A673 (cell line): ENCODE results near the gene LRCOL1. TPM values are rescaled to one million over a fixed set of nuclear protein-coding genes. Genes with fewer than 3 reads are reported as not detected.

ENCODE experiments used
- BruUV-seq: library from RNA; stranded (reverse); fragments of 400-500 nt; replicated peaks from 2 replicates; lab custom pipeline; 2021; lab: Mats Ljungman, UMichigan
- CTCF ChIA-PET: fragments of 300-600 bp; sonication (Branson Sonifier 250); formaldehyde crosslinking; loops from one replicate; lab custom pipeline; 2022; ENCODE audit warnings: antibody characterized with exemption; lab: Charles Lee
- POLR2A ChIA-PET: fragments of 300-600 bp; sonication (Branson Sonifier 250); formaldehyde crosslinking; loops from one replicate; lab custom pipeline; 2022; ENCODE audit warnings: antibody characterized with exemption; ENCODE audit not compliant: low non-redundant PET; lab: Charles Lee
- DNase-seq: peaks from one replicate; pipeline ENCODE4 v3.0.0-alpha.2; 2015; ENCODE audit warnings: low spot score
- H3K27ac ChIP-seq: fragments of 200-600 bp; sonication (generic); 2 replicates; pipeline ENCODE4 v1.5.1; 2016; ENCODE audit warnings: mixed run types, low read depth, mild to moderate bottlenecking, mixed read lengths, antibody characterized with exemption, low read length; ENCODE audit not compliant: poor library complexity, severe bottlenecking
- H3K27me3 ChIP-seq: fragments of 200-600 bp; sonication (generic); replicated peaks from 2 replicates; pipeline ENCODE4 v1.6.1; 2017; ENCODE audit warnings: mixed run types, low read depth, mild to moderate bottlenecking, mixed read lengths, antibody characterized with exemption, low read length; ENCODE audit not compliant: insufficient read depth, poor library complexity
- H3K36me3 ChIP-seq: fragments of 200-600 bp; sonication (generic); 2 replicates; pipeline ENCODE4 v1.6.1; 2016; ENCODE audit warnings: mixed run types, mild to moderate bottlenecking, mixed read lengths, antibody characterized with exemption, low read length; ENCODE audit not compliant: insufficient read depth, poor library complexity, severe bottlenecking
- H3K4me1 ChIP-seq: fragments of 200-600 bp; sonication (generic); 2 replicates; pipeline ENCODE4 v1.6.1; 2017; ENCODE audit warnings: mixed run types, mild to moderate bottlenecking, mixed read lengths, antibody characterized with exemption, low read length; ENCODE audit not compliant: insufficient read depth, poor library complexity, severe bottlenecking
- H3K4me3 ChIP-seq: fragments of 200-600 bp; sonication (generic); 2 replicates; pipeline ENCODE4 v1.5.1; 2016; ENCODE audit warnings: low read depth, mixed run types, mild to moderate bottlenecking, mixed read lengths, low read length; ENCODE audit not compliant: poor library complexity, severe bottlenecking
- H3K9me3 ChIP-seq: fragments of 200-600 bp; sonication (generic); 2 replicates; pipeline ENCODE4 v1.6.1; 2016; ENCODE audit warnings: mixed run types, low read depth, mild to moderate bottlenecking, mixed read lengths, antibody characterized with exemption, low read length; ENCODE audit not compliant: poor library complexity, severe bottlenecking
- CTCF ChIP-seq: fragments of 300-800, 200-600 bp; sonication (generic); conservative IDR thresholded peaks from 2 replicates; pipeline ENCODE4 v1.5.1; 2017; ENCODE audit warnings: low read depth, mild to moderate bottlenecking, antibody characterized with exemption, low read length, moderate library complexity, mixed read lengths
- EZH2 ChIP-seq: fragments of 200-600 bp; sonication (generic); IDR thresholded peaks from 2 replicates; pipeline ENCODE4 v1.6.1; 2017; ENCODE audit warnings: borderline replicate concordance, low read depth, mild to moderate bottlenecking, mixed read lengths, antibody characterized with exemption, low read length; ENCODE audit not compliant: poor library complexity, severe bottlenecking
- intact Hi-C: fragments of 100-400 bp; cut with micrococcal nuclease; formaldehyde crosslinking; loops from one replicate; pipeline ENCODE4 v1.10.0; 2022; ENCODE audit not compliant: unreplicated experiment
- total RNA-seq: library from RNA; stranded (reverse); gene quantifications from 2 replicates; pipeline ENCODE4 v1.2.3, GENCODE V29; 2021

Gene LRCOL1
- total RNA-seq, 1 experiment from 2014 or later, result not detected

- Histone ChIP-seq H3K27ac (no peak overlapping the region), H3K4me3 (no peak overlapping the region), H3K9me3 (no peaks in the 10 kb centered on the region), H3K4me1 (no peaks in the 10 kb centered on the region), H3K27me3 (no peaks in the 10 kb centered on the region), H3K36me3 (peaks cover 74% of the 10 kb centered on the region)
- no peak for DNase-seq
- POLR2A ChIA-PET, result no interaction called here
- CTCF ChIA-PET, result no interaction called here
- TF ChIP-seq EZH2 (no peak), CTCF (no peak)
- intact Hi-C loops, result no loop called here
- TSS peak; percentile 26 for BruUV-seq
Observed at GRCh38 chr12:132641811-132642650, 31.6 kb upstream of the LRCOL1 start.

- TF ChIP-seq CTCF (no peak), EZH2 (no peak)
- Histone ChIP-seq H3K9me3 (no peaks in the 10 kb centered on the region), H3K27me3 (no peaks in the 10 kb centered on the region), H3K27ac (no peak overlapping the region), H3K36me3 (peaks cover 77% of the 10 kb centered on the region), H3K4me3 (no peak overlapping the region), H3K4me1 (no peaks in the 10 kb centered on the region)
- no peak for DNase-seq
- ChIA-PET CTCF (no interaction called here), POLR2A (interaction anchor here (0.6 kb wide), 1 partner anchor 189 kb away, joined by 3 read pairs; no protein-coding TSS in a partner anchor)
- no TSS peak for BruUV-seq
- intact Hi-C loops, result no loop called here
Observed at GRCh38 chr12:132640936-132641335, 30.6 kb upstream of the LRCOL1 start.

GRCh38 chr12:132639956-132640520 lies 29.7 kb upstream of the LRCOL1 start:
- intact Hi-C loops, result loop anchor here (5.0 kb wide), 1 partner anchor 37 kb away; no protein-coding TSS in a partner anchor
- Histone ChIP-seq H3K9me3 (no peaks in the 10 kb centered on the region), H3K27me3 (no peaks in the 10 kb centered on the region), H3K4me3 (no peak overlapping the region), H3K4me1 (no peaks in the 10 kb centered on the region), H3K27ac (no peak overlapping the region), H3K36me3 (peaks cover 77% of the 10 kb centered on the region)
- ChIA-PET CTCF (no interaction called here), POLR2A (no interaction called here)
- DNase-seq, result no peak
- no TSS peak for BruUV-seq
- TF ChIP-seq CTCF, result no peak
- no peak for TF ChIP-seq EZH2
